GM19099 (cell line): ENCODE measurements around the gene MS4A4A.

Experiments used
- POLR2A ChIP-seq: IDR thresholded peaks from 3 replicates; pipeline ENCODE4 v1.6.1; 2011; ENCODE audit warnings: low read depth; ENCODE audit not compliant: insufficient read length; ENCODE audit errors: extremely low read depth

MS4A4A gene

GRCh38 chr11:60328460-60328859, 48.0 kb downstream of the MS4A4A start:
- TF ChIP-seq POLR2A: no peak

- no peak for TF ChIP-seq POLR2A
Measured at GRCh38 chr11:60332846-60333245, 52.4 kb downstream of the MS4A4A start.

GRCh38 chr11:60334005-60334620, 53.6 kb downstream of the MS4A4A start:
- TF ChIP-seq POLR2A: no peak

- TF ChIP-seq POLR2A: no peak
Measured at GRCh38 chr11:60336767-60337391, 56.4 kb downstream of the MS4A4A start.

- TF ChIP-seq POLR2A: no peak
Measured at GRCh38 chr11:60338053-60338452, 57.6 kb downstream of the MS4A4A start.

- no peak for TF ChIP-seq POLR2A
Measured at GRCh38 chr11:60339356-60339755, 58.9 kb downstream of the MS4A4A start.

GRCh38 chr11:60343094-60343704, 62.7 kb downstream of the MS4A4A start:
- no peak for TF ChIP-seq POLR2A

GRCh38 chr11:60344146-60344545, 63.7 kb downstream of the MS4A4A start:
- no peak for TF ChIP-seq POLR2A

- no peak for TF ChIP-seq POLR2A
Measured at GRCh38 chr11:60345489-60345888, 65.0 kb downstream of the MS4A4A start.

GRCh38 chr11:60347084-60347797, 66.8 kb downstream of the MS4A4A start:
- TF ChIP-seq POLR2A: no peak

- TF ChIP-seq POLR2A: no peak
Measured at GRCh38 chr11:60348116-60348515, 67.7 kb downstream of the MS4A4A start.

- TF ChIP-seq POLR2A: no peak
Measured at GRCh38 chr11:60349990-60350389, 69.5 kb downstream of the MS4A4A start.

- no peak for TF ChIP-seq POLR2A
Measured at GRCh38 chr11:60357771-60358170, 77.3 kb downstream of the MS4A4A start.
